Islet precursor cell (in vitro differentiated cells): ENCODE data around the gene CREB3L1.
"Not testable (repeated sequence)": the region's sequence is repeated elsewhere in the genome, so short reads cannot be mapped to it uniquely, and the experiment has no call there.

Experiments used
- DNase-seq: peaks from one replicate; pipeline ENCODE4 v3.0.0-alpha.2; 2018

The CREB3L1 gene

DNA sequence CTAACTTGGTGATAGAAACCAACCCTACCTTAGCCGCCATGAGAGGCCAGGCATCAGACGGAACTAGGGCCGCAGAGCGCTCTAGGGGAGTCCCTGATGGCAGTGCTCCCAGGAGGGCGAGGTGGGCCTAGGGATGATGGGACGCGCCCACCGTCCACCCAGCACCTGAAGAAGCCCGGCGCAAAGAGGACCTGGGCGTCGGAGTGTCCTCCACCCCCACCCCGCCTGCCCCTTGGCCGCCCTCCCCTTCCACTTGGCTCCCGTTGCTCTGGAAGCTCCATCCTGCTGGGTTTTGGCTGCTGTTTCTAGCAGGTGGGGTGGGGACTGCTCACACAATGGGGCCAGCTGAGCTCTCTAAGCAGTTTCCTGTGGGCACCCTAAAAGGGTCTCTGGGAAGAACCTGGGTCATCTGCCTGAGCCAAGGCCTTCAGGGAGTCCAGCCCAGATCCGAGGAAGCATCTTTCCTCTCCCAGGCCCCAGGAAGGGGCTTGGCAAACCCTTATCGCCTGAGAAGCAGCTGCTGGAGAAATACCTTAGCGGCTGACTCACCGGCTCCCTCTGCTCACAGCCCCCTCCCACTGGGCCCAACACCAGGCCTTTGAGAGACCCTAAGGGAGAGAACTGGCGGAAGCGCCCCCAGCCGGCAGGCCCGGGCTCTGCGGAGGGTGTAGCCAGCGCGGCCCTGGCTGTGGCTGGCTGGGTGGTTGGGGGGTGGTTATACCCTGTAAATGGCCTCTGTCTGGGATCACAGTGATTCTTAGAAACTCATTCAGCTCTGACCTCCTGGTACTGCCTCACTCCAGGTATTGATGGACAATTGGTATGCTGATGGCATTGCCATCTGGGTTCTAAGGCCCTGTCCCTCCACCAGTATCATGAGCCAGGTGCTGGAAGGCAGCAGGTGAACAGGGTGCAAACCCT, 19.3 kb downstream of the CREB3L1 start:
- DNase-seq = peak; percentile 99

DNA sequence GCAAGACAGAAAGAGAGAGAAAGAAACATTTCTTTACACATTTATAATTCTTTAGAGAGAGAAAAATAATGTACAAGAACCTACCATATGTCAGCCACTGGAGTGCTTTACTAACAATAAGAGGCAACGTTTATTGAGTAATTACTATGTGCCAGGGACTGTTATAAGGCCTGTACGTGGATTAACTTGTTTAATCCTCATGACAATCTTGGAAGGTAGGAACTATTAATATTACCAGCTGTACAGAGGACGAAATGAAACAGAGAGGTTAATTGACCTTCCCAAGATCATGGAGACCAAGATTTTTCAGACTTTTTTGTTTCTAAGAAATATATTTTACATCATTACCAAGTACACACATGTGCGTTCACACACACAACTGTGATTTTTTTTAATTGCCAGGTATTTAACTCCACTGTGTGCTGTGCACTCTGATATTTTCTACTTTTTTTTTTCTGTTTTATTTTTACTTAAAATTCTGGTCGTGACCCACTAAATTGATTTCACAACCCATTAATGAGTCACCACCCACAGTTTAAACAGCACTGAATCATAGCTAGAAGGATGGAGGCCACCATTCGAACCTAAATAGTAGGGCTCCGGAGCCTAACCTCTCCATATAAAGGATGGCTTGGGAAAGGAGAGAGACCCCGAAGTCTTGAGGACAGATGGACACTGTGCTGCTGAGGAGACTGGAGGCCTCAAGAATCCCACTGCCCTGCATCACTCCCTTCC, 21.4 kb downstream of the CREB3L1 start:
- no peak for DNase-seq

DNA sequence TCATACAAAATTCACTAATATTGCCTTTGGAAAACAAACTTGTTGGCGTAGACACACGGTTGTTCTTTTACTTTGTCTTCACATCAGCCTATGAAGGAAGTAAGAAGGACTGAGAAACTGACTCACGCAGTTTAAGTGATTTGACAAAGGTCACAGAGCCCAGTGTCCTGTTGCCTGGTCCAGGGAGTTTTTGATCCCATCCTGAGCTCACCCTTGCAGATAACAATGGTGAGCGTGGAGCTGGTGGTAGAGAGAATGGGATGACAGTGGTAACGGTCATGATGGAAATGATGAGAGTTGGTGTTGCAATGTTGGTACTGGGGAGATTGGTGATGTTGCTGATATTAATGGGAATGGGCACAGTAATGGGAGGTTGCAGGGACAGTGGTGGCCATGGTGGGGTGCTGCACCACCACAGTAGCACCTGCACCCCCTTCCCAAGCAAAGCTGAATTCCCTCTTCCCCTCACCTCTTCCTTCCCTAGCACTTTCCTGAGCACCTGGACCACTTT, 22.0 kb downstream of the CREB3L1 start:
- no peak for DNase-seq

DNA sequence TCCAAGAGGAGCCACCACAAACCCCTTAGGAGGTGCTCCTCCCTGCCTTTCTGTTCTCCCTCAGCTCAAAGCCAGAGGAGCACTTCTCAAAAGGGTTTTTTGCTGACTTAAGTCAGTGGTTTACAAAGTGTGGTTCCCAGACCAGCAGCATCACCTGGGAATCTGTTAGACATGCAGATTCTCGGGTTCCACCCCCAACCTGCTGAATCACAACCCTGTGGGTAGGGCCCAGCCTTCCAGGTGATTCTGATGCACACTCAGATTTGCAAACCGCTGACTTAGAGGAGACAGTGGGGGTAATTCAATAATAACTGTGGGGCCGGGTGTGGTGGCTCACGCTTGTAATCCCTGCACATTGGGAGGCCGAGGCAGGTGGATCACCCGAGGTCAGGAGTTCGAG, 22.8 kb downstream of the CREB3L1 start:
- DNase-seq = peak; percentile 38

DNA sequence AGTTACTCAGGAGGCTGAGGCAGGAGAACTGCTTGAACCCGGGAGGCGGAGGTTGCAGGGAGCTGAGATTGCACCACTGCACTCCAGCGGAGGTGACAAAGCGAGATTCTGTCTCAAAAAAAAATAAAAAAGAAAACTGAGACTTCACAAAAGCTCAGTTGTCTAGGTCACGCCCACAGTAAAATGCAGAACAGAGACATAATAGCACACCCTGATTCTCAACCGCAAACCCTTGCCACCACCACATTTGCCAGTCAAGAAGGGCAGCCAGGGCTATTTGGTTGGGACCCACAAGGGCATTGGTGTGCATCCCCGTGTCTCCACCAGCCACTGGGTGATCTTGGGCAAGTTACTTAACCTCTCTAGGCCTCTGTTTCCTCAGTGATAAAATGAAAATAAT, 25.4 kb downstream of the CREB3L1 start:
- no peak for DNase-seq

DNA sequence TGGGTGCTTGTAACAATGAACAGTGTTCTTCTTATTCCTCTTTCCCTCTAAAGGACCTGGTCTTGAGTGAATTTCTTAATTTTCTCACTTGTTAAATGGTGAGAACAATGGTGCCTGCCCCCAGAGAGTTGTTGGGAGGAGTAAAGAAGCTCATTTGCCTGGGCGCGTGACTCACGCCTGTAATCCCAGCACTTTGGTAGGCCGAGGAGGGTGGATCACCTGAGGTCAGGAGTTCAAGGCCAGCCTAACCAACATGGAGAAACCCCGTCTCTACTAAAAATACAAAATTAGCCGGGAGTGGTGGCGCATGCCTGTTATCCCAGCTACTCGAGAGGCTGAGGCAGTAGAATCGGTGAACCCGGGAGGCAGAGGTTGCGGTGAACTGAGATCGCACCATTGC, 26.6 kb downstream of the CREB3L1 start:
- not testable (repeated sequence) for DNase-seq

DNA sequence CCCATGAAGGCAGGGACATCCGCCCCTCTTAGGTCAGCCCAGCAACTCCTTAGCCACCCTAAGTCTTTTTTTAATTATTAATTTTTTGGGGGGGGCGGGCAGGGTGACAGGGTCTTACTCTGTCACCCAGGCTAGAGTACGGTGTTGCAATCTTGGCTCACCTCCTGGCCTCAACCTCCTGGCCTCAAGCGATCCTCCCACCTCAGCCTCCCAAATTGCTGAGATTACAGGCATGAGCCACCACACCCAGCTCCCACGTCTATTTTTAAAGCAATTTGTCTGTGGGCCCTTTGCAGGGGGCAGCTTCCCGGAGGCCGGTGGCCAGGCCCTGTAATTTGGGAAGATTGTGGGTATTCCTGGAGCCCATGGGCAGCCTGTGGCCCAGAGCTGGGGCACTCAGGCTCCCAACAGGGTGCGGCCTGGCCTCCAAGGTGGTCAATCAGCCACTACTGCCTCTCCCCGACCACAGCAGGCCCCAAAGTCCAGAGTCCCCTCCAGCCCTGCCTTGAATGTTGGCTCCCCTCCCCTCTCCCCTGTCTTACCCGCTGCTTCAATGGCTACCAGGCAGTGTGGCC, 27.2 kb downstream of the CREB3L1 start:
- DNase-seq = no peak

DNA sequence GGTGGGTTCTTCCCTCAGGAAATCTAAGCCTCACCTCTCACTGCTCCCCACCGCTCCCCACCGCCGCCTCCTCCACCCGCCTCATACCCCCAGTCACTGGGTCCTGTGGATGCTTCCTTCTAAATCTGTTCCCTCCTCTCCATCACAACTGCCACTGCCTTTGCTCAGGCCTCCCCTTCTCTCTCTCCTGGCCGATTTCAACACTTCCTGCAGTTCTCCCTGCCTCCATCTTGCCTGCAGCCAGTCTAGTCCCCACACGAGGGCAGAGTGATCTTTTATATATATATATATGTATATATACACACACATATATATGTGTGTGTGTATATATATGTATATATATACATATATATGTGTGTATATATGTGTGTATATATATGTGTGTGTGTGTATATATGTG, 27.8 kb downstream of the CREB3L1 start:
- peak; percentile 45 for DNase-seq

DNA sequence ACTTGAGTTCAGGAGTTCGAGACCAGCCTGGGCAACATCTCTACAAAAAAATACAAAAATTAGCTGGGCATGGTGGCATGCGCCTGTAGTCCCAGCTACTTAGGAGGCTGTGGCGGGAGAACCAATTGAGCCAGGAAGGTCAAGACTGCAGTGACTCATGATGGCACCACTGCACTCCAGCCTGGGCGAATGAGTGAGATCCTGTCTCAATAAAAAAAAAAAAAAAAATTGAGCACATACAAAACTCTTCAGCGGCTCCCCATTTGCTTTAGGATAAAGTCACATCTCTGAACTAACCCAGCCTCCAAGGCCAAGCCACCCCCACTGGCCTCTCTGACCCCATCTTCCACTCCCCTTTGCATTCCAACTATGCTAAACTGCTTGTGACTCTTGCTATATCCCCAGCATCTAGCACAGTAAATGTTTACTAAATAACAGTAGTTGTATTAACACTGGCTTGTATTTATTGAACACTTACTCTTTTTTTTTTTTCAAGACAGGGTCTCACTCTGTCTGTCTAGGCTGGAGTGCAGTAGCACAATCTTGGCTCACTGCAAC, 28.9 kb downstream of the CREB3L1 start:
- DNase-seq = no peak

DNA sequence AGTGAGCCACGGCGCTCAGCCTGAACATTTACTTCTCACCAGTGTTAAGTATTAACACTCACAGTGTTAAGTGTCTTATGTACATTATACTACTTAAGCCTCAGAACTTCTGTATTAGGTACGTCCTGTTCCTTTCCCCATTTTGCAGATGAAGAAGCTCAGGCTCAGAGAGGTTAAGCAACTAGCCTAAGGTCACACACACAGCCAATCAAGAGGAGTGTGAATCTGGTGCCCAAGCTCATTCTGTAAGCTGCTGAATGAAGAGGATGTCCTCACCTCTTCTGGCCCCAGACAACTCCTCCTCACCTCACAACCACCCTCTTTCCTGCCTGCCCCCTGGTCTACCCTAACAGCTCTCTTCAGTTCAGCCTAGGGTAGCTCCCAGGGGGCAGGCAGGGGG, 29.9 kb downstream of the CREB3L1 start:
- no peak for DNase-seq

DNA sequence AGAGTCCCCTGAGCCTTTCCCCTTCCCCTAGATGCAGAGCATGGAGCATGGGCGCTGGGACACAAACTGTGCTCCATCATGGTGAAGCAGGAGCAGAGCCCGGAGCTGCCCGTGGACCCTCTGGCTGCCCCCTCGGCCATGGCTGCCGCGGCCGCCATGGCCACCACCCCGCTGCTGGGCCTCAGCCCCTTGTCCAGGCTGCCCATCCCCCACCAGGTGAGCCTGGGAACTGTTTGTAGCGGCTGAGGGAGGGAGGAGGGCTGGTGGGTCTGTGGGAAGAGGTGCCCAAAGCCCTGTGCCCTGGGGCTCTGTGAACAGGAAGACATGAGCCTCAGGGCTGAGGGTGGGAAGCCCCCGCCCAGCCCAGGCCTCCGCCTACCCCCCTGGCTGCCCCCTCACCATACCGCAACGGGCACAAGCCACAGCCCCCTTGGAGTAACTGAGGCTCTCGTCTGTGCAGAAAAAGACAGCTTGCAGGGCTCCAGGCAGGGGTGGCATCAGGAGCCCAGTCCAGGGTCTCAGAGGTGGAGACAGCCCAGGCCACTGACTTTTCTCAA, 30.4 kb downstream of the CREB3L1 start:
- DNase-seq = peak; percentile 65

DNA sequence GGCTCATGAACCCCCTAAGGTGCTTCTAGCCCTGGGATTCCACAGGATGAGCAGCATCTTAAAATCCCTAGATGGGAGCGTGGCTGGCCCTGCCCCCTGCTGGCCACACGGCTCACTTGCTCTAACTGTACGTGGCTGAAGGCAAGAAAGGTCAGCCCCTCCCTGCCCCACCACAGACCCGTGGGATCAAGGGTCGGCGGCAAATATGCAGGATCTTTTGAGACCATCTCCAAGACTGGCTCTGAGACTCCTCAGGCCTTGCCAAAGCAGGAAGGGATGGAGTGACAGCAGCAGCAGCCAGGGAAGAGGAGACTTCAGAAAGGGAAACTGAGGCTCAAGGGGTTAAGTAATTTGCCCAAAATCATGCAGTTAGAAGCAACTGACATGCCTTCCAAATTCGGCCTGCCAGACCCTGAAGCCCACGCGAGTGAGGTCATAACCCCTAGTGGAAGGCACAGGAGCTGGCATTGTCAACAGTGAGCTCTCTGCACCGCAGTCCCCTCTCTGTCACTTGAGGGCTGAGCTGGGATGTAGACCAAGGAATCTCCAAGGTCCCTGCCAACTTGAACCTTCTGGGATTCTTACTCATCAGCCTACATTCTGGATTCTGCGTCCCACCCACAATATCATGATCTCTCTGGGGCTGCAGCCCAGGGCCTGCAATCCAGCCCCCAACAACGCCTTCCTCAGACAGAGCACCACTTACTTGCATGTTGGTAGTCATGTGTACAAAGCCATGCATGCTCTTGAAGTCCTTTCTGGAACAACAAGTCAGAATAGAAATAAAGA, 31.4 kb downstream of the CREB3L1 start:
- peak; percentile 92 for DNase-seq

DNA sequence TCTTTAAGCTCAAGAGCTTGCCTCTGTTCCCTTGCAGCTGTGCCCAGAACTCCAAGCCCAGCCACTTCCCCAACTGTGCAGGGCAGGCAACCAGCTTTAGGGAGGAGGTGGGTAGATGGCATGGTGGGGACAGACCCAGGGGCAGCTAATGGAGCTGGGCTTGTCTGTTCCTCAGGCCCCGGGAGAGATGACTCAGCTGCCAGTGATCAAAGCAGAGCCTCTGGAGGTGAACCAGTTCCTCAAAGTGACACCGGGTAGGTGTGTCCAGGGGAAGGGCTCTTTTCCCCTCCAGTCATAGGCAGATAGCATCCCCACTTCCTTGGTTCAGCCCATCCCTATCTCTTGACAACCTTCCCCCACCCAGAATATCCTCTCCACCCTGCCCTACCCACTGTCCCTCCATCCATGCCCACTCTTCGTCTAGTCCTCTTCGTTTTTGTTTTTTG, 32.4 kb downstream of the CREB3L1 start:
- DNase-seq = peak; percentile 92

DNA sequence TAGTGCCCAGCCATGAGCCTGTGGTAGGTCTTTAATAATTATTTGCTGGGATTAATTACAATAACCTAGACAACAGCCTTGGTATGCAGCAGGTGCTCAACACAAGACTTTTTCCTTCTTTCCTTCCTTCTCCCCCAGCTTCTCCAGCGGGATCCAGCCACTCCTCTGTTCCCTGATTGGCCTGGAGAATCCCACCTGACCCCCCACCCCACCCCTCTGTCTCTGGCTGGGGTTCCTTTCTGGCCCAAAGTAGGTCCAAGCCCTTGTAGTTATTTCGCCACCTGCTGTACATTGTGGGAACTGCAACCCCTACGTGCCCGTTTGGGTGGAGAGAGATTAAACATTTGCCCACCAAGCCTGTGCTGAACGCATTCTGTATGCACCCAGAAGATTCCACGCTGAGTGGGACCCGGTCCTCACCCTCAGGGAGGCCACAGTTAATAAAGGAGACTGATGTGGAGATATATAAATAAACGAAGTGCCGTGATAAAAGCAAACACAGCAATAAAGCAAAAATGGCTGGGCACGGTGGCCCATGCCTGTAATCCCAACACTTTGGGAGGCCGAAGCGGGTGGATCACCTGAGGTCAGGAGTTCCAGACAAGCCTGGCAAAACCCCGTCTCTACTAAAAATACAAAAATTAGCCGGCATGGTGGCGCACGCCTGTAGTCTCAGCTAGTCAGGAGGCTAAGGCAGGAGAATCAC, 37.7 kb downstream of the CREB3L1 start:
- DNase-seq = peak; percentile 94

DNA sequence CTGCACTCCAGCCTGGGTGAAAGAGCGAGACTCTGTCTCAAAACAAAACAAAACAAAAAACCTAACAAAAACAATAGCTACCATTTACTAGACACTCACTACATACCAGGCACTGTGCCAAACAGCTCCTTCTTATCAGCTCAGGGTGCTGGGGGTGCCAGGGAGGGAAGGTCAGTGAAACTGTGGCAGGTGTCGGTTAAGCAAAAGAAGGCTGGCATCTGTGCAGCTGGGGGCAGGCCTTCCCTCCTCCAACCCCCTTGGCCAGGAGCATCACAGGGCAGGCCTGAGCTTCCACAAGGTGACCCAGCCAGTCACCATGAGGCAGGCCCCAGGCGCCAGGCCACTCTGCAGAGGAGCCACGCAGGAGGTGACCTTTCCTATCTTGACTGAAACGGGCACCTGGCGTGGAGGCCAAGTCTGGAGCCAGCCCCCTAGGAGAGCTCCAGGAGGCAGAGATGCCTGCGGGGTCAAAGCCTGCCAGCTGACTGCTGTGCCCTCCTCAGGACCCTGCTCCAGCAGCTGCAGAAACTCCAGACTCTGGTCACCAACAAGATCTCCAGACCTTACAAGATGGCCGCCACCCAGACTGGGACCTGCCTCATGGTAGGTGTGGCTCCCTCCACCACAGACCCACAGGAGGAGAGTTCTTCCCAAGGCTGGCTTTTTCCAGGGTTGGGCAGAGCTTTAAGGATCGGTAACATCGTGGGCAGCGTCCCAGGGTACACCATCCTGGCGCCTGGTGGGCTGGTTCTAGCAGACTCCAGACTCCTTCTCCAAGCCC, 38.5 kb downstream of the CREB3L1 start:
- peak; percentile 40 for DNase-seq

DNA sequence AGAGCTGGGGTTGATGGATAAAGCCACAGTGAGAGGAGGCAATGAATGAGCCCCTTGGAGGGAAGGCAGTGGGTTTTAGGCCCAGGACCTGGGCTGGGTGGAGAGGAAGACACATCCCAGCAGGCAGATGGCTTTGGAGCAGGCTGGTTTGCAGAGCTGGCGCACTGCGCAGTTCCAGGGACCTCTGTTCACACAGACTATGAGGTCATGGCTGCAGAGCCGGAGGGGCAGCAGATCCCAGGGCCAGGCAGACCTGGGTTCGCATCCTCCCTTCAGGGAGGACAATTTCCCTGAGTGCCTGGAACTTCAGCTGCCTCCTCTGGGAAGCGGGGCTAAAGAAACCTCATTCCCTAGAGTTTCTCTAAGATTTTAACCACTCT, 41.6 kb downstream of the CREB3L1 start:
- no peak for DNase-seq

DNA sequence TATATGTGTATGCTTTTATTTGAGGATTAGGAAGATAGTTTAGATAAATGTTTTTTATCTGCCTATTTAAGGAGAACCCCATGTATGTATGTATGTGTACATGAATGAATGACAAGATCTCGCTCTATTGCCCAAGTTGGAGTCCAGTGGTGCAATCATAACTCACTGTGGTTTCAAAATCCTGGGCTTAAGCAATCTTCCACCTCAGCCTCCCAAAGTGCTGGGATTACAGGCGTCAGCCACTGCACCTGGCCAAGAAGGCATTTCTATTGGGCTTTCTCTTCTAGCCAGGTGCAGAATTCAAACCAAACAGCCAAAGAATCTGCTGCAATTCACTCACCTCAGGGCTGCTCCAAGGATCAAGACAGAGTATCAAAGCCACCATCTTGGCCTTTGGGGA, 44.3 kb downstream of the CREB3L1 start:
- DNase-seq = no peak

DNA sequence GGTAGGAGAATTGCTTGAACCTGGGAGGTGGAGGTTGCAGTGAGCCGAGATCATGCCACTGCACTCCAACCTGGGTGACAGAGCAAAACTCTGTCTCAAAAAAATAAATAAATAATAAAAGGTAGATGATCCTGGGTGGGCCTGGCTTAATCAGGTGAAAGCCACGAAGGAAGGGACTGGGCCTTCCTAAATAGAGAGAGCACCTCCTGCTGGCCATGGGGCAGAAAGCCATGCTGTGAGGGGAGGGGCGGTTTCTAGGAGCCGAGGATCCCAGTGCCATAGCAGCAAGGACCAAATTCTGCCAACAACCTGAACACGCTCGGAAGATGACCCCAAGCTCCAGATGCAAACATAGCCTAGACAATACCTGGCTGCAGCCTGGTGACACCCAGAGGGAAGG, 45.3 kb downstream of the CREB3L1 start:
- DNase-seq = no peak

DNA sequence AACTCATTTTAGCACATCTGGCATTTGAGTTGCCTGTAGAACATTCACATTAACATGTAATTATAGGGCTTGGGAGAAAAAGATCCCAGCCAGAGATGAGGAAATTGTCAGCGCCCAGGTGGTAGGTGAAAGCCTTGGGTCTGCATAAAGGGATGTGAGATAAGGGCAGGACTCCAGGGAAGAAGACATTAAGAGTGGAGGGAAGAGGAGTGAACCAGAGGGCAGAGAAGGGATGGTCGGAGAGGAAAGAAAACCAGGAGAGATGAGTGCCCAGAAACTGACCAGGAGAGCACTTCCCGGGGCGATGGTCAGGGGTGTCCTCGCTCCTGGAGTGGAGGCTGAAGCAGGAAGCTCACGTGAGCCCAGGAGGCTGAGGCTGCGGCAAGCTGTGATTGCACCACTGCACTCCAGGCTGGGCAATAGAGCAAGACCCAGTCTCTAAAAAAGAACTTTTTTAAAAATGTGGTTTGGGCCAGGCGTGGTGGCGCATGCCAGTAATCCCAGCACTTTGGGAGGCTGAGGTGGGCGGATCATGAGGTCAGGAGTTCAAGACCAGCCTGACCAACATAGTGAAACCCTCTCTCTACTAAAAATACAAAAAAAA, 49.5 kb downstream of the CREB3L1 start:
- DNase-seq = peak; percentile 56

DNA sequence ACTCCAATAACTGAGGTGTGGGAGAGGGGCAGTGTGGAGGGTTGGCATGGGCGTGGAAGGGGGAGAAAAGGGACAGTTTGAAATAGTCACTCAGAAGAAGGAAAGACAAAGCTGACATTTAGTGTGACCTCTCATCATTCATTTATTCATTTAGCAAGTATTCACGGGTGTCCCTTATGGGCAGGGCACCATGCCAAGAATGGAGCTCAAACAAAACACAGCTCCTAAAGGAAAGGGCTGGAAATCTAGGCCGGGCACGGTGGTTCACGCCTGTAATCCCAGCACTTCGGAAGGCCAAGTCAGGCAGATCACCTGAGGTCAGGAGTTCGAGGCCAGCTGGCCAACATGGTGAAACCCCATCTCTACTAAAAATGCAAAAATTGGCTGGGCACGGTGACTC, 50.4 kb downstream of the CREB3L1 start:
- no peak for DNase-seq
